ENCODE measurements around the gene MYL1.

Gene MYL1

DNA sequence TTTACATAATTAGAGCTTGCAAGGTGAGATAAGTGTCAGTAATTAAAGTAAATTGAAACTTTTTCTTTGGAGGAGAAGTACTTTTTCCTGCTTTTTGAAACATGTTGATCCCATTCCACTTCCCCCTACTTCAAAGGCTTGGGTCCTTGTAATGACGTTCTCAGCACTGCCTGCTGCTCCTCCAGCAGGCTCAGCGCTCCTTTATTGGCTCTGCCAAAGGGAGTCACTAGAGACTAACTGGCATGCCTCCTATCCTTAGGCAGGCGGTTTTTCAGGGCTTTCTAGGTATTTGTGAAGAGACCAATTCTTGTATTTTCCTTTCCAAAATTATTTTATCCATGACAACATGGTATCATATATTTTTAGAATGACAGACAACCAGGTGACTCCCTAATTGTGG is 45.8 kb downstream of the MYL1 start:
- TF ChIP-seq, protein P1, sequence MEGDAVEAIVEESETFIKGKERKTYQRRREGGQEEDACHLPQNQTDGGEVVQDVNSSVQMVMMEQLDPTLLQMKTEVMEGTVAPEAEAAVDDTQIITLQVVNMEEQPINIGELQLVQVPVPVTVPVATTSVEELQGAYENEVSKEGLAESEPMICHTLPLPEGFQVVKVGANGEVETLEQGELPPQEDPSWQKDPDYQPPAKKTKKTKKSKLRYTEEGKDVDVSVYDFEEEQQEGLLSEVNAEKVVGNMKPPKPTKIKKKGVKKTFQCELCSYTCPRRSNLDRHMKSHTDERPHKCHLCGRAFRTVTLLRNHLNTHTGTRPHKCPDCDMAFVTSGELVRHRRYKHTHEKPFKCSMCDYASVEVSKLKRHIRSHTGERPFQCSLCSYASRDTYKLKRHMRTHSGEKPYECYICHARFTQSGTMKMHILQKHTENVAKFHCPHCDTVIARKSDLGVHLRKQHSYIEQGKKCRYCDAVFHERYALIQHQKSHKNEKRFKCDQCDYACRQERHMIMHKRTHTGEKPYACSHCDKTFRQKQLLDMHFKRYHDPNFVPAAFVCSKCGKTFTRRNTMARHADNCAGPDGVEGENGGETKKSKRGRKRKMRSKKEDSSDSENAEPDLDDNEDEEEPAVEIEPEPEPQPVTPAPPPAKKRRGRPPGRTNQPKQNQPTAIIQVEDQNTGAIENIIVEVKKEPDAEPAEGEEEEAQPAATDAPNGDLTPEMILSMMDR (conservative IDR thresholded peaks at IDR 0.05): no peak
- H3K27ac ChIP-seq: no peak overlapping the region

DNA sequence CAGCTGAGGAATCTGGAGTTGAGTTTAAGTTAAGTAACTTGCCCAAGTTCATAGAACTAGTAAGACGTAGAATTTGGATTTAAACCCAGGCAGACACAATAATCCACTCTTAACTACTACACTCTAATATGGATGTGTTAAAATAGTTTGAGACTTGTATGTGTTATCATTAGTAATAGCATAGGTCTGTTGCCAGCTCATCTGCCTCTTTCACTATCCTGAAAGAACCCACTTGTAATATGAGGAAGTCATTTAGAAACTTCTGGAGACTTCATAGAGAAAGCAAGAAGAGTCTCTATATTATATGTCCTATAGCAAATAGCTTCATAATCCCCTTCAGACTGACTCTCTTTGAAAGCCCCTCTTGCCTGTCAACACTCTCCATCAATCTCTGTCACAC is 46.7 kb downstream of the MYL1 start:
- H3K27ac ChIP-seq: no peak overlapping the region
- TF ChIP-seq, protein P1 (conservative IDR thresholded peaks at IDR 0.05): no peak

DNA sequence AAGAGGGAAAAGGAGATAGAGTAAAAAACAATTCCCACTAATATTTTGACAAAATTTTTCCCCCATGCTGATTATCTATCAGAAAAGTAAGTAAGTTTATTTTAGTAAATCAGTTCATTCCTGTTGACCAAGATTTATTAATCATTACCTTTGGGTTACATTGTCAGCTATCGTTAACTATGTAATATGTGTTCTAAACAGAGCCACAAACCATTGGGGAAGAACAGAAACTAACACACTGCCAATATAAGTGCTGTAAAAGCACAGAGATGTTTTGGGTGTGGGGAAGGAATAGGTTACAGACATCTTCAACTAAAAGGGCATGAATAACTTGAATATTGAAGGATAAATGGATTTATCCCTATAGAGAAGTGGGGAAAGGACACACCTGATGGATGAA is 47.3 kb downstream of the MYL1 start:
- TF ChIP-seq, protein P1 (conservative IDR thresholded peaks at IDR 0.05): no peak
- H3K27ac ChIP-seq: no peak overlapping the region

DNA sequence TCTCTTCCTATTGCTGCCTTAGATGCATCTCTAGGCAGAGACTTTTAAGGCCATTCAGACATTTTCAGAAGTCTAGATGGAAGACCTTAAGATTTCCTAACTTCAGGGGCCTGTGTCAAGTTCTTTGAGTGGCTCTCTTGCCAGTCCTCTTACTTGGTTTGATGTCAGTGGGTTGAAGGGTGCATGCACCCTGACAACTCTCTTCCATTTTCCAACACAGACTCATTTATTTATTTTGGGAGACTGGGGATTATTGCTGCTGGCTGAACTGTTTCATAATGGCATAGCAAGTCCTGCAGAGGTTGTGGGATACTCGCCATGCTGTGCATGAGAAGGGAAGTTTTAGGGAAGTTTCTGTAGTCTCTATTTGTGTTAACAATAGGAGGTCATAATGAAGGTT is 50.7 kb downstream of the MYL1 start:
- H3K27ac ChIP-seq: no peak overlapping the region
- TF ChIP-seq, protein P1 (conservative IDR thresholded peaks at IDR 0.05): no peak

DNA sequence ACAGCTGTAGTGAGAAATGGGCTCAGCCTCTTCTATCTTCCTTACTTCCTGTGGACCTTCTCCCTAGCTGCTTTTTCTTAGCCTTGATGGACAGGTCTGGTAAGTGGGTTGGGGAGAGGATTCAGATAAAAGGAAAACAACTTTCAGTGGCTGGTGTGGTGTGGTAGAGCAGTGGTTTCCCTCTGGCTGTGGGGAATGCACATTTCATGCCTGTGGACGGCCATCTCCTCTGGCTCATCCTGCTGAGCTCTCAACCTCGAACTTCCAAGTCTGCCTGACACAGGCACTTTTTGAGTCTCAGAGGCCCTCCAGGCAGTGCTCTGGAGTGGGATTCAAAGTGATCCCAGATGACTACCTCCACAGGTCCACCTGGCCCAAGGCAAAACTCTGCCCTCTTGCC is 51.1 kb downstream of the MYL1 start:
- TF ChIP-seq, protein P1 (conservative IDR thresholded peaks at IDR 0.05): no peak

DNA sequence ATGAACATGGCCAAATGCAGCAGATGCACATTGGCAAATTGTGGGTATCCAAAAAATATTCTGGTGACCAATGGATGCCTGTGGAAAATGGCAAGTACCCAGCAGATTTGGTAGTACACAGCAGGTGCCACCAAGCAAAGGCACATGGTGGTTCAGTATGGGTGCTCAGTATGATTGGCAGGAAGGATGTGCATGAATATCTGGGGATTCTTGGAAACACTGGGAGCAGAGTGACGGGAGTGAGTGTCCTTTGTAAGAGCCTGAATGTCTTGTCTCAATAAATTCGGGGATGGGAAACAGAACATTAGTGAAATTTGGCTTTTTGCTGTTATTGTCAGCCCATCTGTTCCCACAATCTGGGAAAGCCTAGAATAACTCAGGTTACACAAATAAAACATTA is 52.9 kb downstream of the MYL1 start:
- TF ChIP-seq, protein P1 (conservative IDR thresholded peaks at IDR 0.05): no peak
- H3K27ac ChIP-seq: no peak overlapping the region

More for the DNA sequence above, 51.1 kb downstream of the MYL1 start:
- H3K27ac ChIP-seq: no peak overlapping the region

DNA sequence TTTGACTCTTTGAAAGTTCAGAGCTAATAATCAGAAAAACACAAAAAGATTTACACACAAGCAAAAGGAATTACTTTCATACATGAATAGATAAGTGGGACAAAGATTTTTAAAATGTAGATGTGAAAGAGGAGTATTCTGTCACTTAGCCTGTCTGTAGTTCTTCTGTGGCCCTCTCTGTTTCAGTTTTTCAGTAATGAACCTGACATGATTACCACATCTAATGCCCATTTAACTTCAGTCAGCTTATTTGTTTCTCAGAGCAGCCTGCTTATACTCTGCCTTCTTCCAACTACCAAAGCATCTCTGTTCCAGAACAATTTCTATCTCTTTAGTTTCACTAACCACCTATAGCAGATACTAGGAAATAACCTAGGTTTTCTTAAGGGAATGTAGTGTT is 55.3 kb downstream of the MYL1 start:
- H3K27ac ChIP-seq: no peak overlapping the region
- TF ChIP-seq, protein P1 (conservative IDR thresholded peaks at IDR 0.05): no peak
